GM12892 (cell line): ENCODE data around the gene EXOC7.

ENCODE experiments used
- POLR2A ChIP-seq: IDR thresholded peaks from 2 replicates; pipeline ENCODE4 v1.6.1; 2011; ENCODE audit warnings: low read depth, low read length, control low read depth
- POLR2AphosphoS5 ChIP-seq: IDR thresholded peaks from 2 replicates; pipeline ENCODE4 v1.6.1; 2011; ENCODE audit warnings: low read depth, low read length, control low read depth
- TAF1 ChIP-seq: IDR thresholded peaks from 2 replicates; pipeline ENCODE4 v1.6.1; 2011; ENCODE audit warnings: low read depth, mild to moderate bottlenecking, control low read depth, low read length, borderline replicate concordance

- TF ChIP-seq POLR2AphosphoS5 (no peak), POLR2A (no peak), TAF1 (no peak)
Observed at GRCh38 chr17:76036497-76037261, 66.9 kb downstream of the EXOC7 start.
